Loucy (cell line): Measurements from ENCODE around the gene CHURC1.
A peak's percentile ranks its signal among the peaks of the same experiment; 100 is the strongest.

Source experiments
- H2AFZ ChIP-seq: fragments of 200-600 bp; sonication (generic); 2 replicates; pipeline ENCODE4 v1.6.0; 2016; ENCODE audit warnings: antibody characterized with exemption, mild to moderate bottlenecking, low read length, moderate library complexity
- H3F3A ChIP-seq: fragments of 200-600 bp; 2 replicates; pipeline ENCODE4 v1.6.0; 2016; ENCODE audit warnings: antibody characterized with exemption, low read depth, mild to moderate bottlenecking
- H3K27me3 ChIP-seq: fragments of 200-600 bp; sonication (generic); 2 replicates; pipeline ENCODE4 v1.6.1; 2014; ENCODE audit warnings: low read length, mild to moderate bottlenecking; ENCODE audit not compliant: insufficient read depth, poor library complexity, severe bottlenecking
- H3K36me3 ChIP-seq: fragments of 200-600 bp; sonication (generic); 2 replicates; pipeline ENCODE4 v1.6.1; 2016; ENCODE audit warnings: low read length; ENCODE audit not compliant: insufficient read depth
- H3K4me1 ChIP-seq: fragments of 200-600 bp; sonication (generic); 2 replicates; pipeline ENCODE4 v1.5.1; 2014; ENCODE audit warnings: low read length, mild to moderate bottlenecking; ENCODE audit not compliant: insufficient read depth, poor library complexity, severe bottlenecking
- H3K4me2 ChIP-seq: fragments of 200-600 bp; sonication (generic); 2 replicates; pipeline ENCODE4 v1.6.0; 2014; ENCODE audit warnings: antibody characterized with exemption, low read length, low read depth, mild to moderate bottlenecking; ENCODE audit not compliant: poor library complexity, severe bottlenecking
- H3K4me3 ChIP-seq: fragments of 200-600 bp; sonication (generic); 2 replicates; pipeline ENCODE4 v1.5.1; 2014; ENCODE audit warnings: low read length, mild to moderate bottlenecking, mixed read lengths; ENCODE audit not compliant: poor library complexity, severe bottlenecking
- H3K79me2 ChIP-seq: fragments of 200-600 bp; sonication (generic); 2 replicates; pipeline ENCODE4 v1.6.1; 2014; ENCODE audit warnings: low read length; ENCODE audit not compliant: insufficient read depth
- H3K9ac ChIP-seq: fragments of 200-600 bp; sonication (generic); 2 replicates; pipeline ENCODE4 v1.6.0; 2014; ENCODE audit warnings: mild to moderate bottlenecking, low read depth, low read length, moderate library complexity; ENCODE audit not compliant: poor library complexity, severe bottlenecking
- H3K9me2 ChIP-seq: fragments of 200-600 bp; sonication (generic); replicated peaks from 2 replicates; pipeline ENCODE4 v1.6.1; 2016; ENCODE audit warnings: low read depth, low read length, mixed read lengths
- H3K9me3 ChIP-seq: fragments of 200-600 bp; sonication (generic); 2 replicates; pipeline ENCODE4 v1.6.1; 2014; ENCODE audit warnings: mild to moderate bottlenecking, antibody characterized with exemption, low read length, low read depth; ENCODE audit not compliant: insufficient read depth
- H4K20me1 ChIP-seq: fragments of 200-600 bp; sonication (generic); 2 replicates; pipeline ENCODE4 v1.6.0; 2014; ENCODE audit warnings: antibody characterized with exemption, low read length, mild to moderate bottlenecking; ENCODE audit not compliant: insufficient read depth, poor library complexity, severe bottlenecking
- CTCF ChIP-seq: fragments of 200-600 bp; sonication (generic); conservative IDR thresholded peaks from 2 replicates; pipeline ENCODE4 v1.5.1; 2014; ENCODE audit warnings: mild to moderate bottlenecking, antibody characterized with exemption, low read length
- EZH2phosphoT487 ChIP-seq: fragments of 200-600 bp; IDR thresholded peaks from 2 replicates; pipeline ENCODE4 v1.6.1; 2018; ENCODE audit warnings: antibody characterized with exemption, mild to moderate bottlenecking, moderate library complexity, borderline replicate concordance

CHURC1 gene

GRCh38 chr14:64944041-64944440, 29.8 kb downstream of the CHURC1 start:
- Histone ChIP-seq H3K4me3 (peak overlapping the region; percentile 24), H4K20me1 (no peaks in the 10 kb centered on the region), H3K27me3 (no peaks in the 10 kb centered on the region), H3F3A (no peaks in the 10 kb centered on the region; the same call in 1 of the 2 replicates), H3K4me2 (peak overlapping the region; percentile 60), H3K36me3 (peaks cover 26% of the 10 kb centered on the region; the same call in 1 of the 2 replicates), H3K9me2 (no peaks in the 10 kb centered on the region), H3K79me2 (no peaks in the 10 kb centered on the region), H3K9ac (no peak overlapping the region), H3K4me1 (peaks cover 36% of the 10 kb centered on the region), H3K9me3 (no peaks in the 10 kb centered on the region), H2AFZ (no peak overlapping the region)
- TF ChIP-seq EZH2phosphoT487 = no peak
- no peak for TF ChIP-seq CTCF

- no peak overlapping the region for H3K4me2 ChIP-seq
- no peak overlapping the region for H3K4me3 ChIP-seq
- H3K4me1 ChIP-seq = peaks cover 36% of the 10 kb centered on the region
- no peaks in the 10 kb centered on the region for H3K9me2 ChIP-seq
- H3K9ac ChIP-seq = no peak overlapping the region
- H3F3A ChIP-seq = no peaks in the 10 kb centered on the region; the same call in 1 of the 2 replicates
- H3K27me3 ChIP-seq = no peaks in the 10 kb centered on the region
- TF ChIP-seq CTCF = no peak
- TF ChIP-seq EZH2phosphoT487 = no peak
- no peak overlapping the region for H2AFZ ChIP-seq
- H3K79me2 ChIP-seq = no peaks in the 10 kb centered on the region
- peaks cover 30% of the 10 kb centered on the region; the same call in 1 of the 2 replicates for H3K36me3 ChIP-seq
- H3K9me3 ChIP-seq = no peaks in the 10 kb centered on the region
- H4K20me1 ChIP-seq = no peaks in the 10 kb centered on the region
Measured at GRCh38 chr14:64944861-64945260, 30.6 kb downstream of the CHURC1 start.

GRCh38 chr14:64945431-64946178, 31.4 kb downstream of the CHURC1 start:
- H2AFZ ChIP-seq = no peak overlapping the region
- H3F3A ChIP-seq = no peaks in the 10 kb centered on the region; the same call in 1 of the 2 replicates
- no peaks in the 10 kb centered on the region for H3K79me2 ChIP-seq
- H3K9me3 ChIP-seq = no peaks in the 10 kb centered on the region
- no peak overlapping the region for H3K4me2 ChIP-seq
- peaks cover 36% of the 10 kb centered on the region for H3K4me1 ChIP-seq
- no peaks in the 10 kb centered on the region for H4K20me1 ChIP-seq
- no peaks in the 10 kb centered on the region for H3K27me3 ChIP-seq
- TF ChIP-seq EZH2phosphoT487 = no peak
- TF ChIP-seq CTCF = no peak
- H3K4me3 ChIP-seq = no peak overlapping the region
- H3K36me3 ChIP-seq = peaks cover 36% of the 10 kb centered on the region; the same call in 1 of the 2 replicates
- no peak overlapping the region for H3K9ac ChIP-seq
- H3K9me2 ChIP-seq = no peaks in the 10 kb centered on the region
